Aorta (tissue), 5 donors: ENCODE results near the gene C19orf81. TPM values are rescaled to one million over a fixed set of nuclear protein-coding genes. Genes with fewer than 3 reads are reported as not detected.

Source experiments
- ATAC-seq: fragments of 200-7000 bp; cut with Tn5 transposase; one replicate; pipeline ENCODE4 v1.9.1; 2022; ENCODE audit warnings: moderate library complexity; ENCODE audit not compliant: low FRiP score
- DNase-seq, 2 donors: peaks; one replicate each; pipeline ENCODE4 v3.0.0-alpha.2; 2020
- H3K27ac ChIP-seq, 2 donors: one replicate each; pipeline ENCODE4 v1.5.1; 2013; ENCODE audit warnings: low read length in 2 of 2, mild to moderate bottlenecking in 2 of 2, moderate library complexity in 2 of 2, control low read depth in 1 of 2, inconsistent platforms in 1 of 2, low read depth in 1 of 2
- H3K27me3 ChIP-seq, 2 donors: one replicate each; pipeline ENCODE4 v1.6.1; 2013; ENCODE audit warnings: control low read depth in 1 of 2, low read length in 1 of 2, mild to moderate bottlenecking in 1 of 2, moderate library complexity in 1 of 2; ENCODE audit not compliant: insufficient read depth in 2 of 2, control insufficient read depth in 1 of 2
- H3K36me3 ChIP-seq, 2 donors: one replicate each; pipeline ENCODE4 v1.6.1; 2013; ENCODE audit warnings: control low read depth in 1 of 2, low read length in 1 of 2, mild to moderate bottlenecking in 1 of 2; ENCODE audit not compliant: insufficient read depth in 2 of 2, control insufficient read depth in 1 of 2
- H3K4me1 ChIP-seq, 2 donors: one replicate each; pipeline ENCODE4 v1.6.1; 2013; ENCODE audit warnings: low read length in 2 of 2, control low read depth in 1 of 2, mild to moderate bottlenecking in 1 of 2, moderate library complexity in 1 of 2; ENCODE audit not compliant: insufficient read depth in 2 of 2, control insufficient read depth in 1 of 2
- H3K4me3 ChIP-seq, 2 donors: one replicate each; pipeline ENCODE4 v1.5.1; 2013; ENCODE audit warnings: low read length in 2 of 2, control low read depth in 1 of 2, mild to moderate bottlenecking in 1 of 2
- H3K9me3 ChIP-seq: one replicate; pipeline ENCODE4 v1.6.1; 2013; ENCODE audit warnings: mild to moderate bottlenecking, low read length; ENCODE audit not compliant: control insufficient read depth
- WGBS, 2 donors: extraction: QIAGEN DNeasy Blood & Tissue Kit; methylation state at CpG; one replicate each; pipeline ENCODE4 v1.1.7; 2013; 5-methylcytosine and 5-hydroxymethylcytosine counted together
- intact Hi-C, 2 donors: fragments of 100-400 bp; cut with DNase I; formaldehyde crosslinking; loops; one replicate each; pipeline versions ENCODE4 v1.14.2 to v1.15.0; 2022
- polyA plus RNA-seq, 2 donors: library from polyadenylated mRNA; stranded (reverse); fragments of 200-250 nt; gene quantifications; one replicate each; pipeline ENCODE4 v1.2.3, GENCODE V29; 2013
- total RNA-seq, 2 donors: library from RNA; stranded (reverse); fragmentation: NEBNext Ultra II Directional; extraction: Animal tissue kit (Norgen Biotek cat#: 25700); gene quantifications; one replicate each; pipeline ENCODE4 v1.2.1, GENCODE V29; 2021
- donor health status: healthy with polysubstance abuse.
- donor health status: Bipolar disorder and iron deficiency.
- donor health status: DM: no; HTN: no; CAD: no.
- donor health status: DM: no; HTN: no; CAD: no.
- donor health status: DM: yes; HTN: yes; CAD: no.

Gene C19orf81
- total and polyA plus RNA-seq, 4 donors: not detected

GRCh38 chr19:50661766-50662650 lies 12.8 kb downstream of the C19orf81 start:
- H3K4me1 ChIP-seq: no peaks in the 10 kb centered on the region
- H3K27me3 ChIP-seq: no peaks in the 10 kb centered on the region
- ATAC-seq (no peak), DNase-seq (peak in 1 of 2 donors; percentile 70)
- H3K27ac ChIP-seq: no peak overlapping the region
- intact Hi-C loops: no loop called here
- no peak overlapping the region for H3K4me3 ChIP-seq
- no peaks in the 10 kb centered on the region for H3K36me3 ChIP-seq
- 64 to 69% methylated on average over 45 to 49 of the region's 49 CpGs for WGBS, 2 donors
- H3K9me3 ChIP-seq: no peaks in the 10 kb centered on the region

GRCh38 chr19:50662651-50663481 lies 13.6 kb downstream of the C19orf81 start:
- H3K4me3 ChIP-seq: no peak overlapping the region
- peak in 1 of 2 donors; percentile 1 for DNase-seq
- no peaks in the 10 kb centered on the region for H3K4me1 ChIP-seq
- no peak for ATAC-seq
- H3K36me3 ChIP-seq: no peaks in the 10 kb centered on the region
- whole genome bisulfite sequencing, 2 donors: 58 to 59% methylated on average over 16 of the region's 16 CpGs
- H3K9me3 ChIP-seq: no peaks in the 10 kb centered on the region
- H3K27me3 ChIP-seq: no peaks in the 10 kb centered on the region
- intact Hi-C loops: no loop called here
- H3K27ac ChIP-seq: no peak overlapping the region

GRCh38 chr19:50663482-50663790 lies 14.2 kb downstream of the C19orf81 start:
- intact Hi-C loops: no loop called here
- 78 to 96% methylated on average over 1 of the region's 1 CpG for WGBS, 2 donors
- Histone ChIP-seq H3K9me3 (no peaks in the 10 kb centered on the region), H3K36me3 (no peaks in the 10 kb centered on the region), H3K4me1 (no peaks in the 10 kb centered on the region), H3K27me3 (no peaks in the 10 kb centered on the region), H3K27ac (no peak overlapping the region), H3K4me3 (no peak overlapping the region)
- no peak for ATAC-seq
- no peak for DNase-seq

- Histone ChIP-seq H3K27me3 (no peaks in the 10 kb centered on the region), H3K27ac (no peak overlapping the region), H3K4me1 (no peaks in the 10 kb centered on the region), H3K36me3 (no peaks in the 10 kb centered on the region), H3K9me3 (no peaks in the 10 kb centered on the region), H3K4me3 (no peak overlapping the region)
- DNase-seq (peak in 1 of 2 donors; percentile 19), ATAC-seq (no peak)
- 81 to 84% methylated on average over 6 of the region's 6 CpGs for WGBS, 2 donors
- intact Hi-C loops: no loop called here
These were observed 15.0 kb downstream of the C19orf81 start for GRCh38 chr19:50664204-50664603.

GRCh38 chr19:50666346-50667176 lies 17.3 kb downstream of the C19orf81 start:
- H3K27ac ChIP-seq: no peak overlapping the region
- H3K27me3 ChIP-seq: no peaks in the 10 kb centered on the region
- no peaks in the 10 kb centered on the region for H3K36me3 ChIP-seq
- H3K4me3 ChIP-seq: no peak overlapping the region
- 13 to 15% methylated on average over 41 to 47 of the region's 47 CpGs for WGBS, 2 donors
- intact Hi-C loops: no loop called here
- ATAC-seq (no peak), DNase-seq (no peak)
- H3K9me3 ChIP-seq: no peaks in the 10 kb centered on the region
- H3K4me1 ChIP-seq: no peaks in the 10 kb centered on the region

- no peak overlapping the region for H3K4me3 ChIP-seq
- intact Hi-C loops: no loop called here
- H3K27ac ChIP-seq: no peak overlapping the region
- WGBS, 2 donors: 2 to 3% methylated on average over 39 to 56 of the region's 56 CpGs
- H3K27me3 ChIP-seq: no peaks in the 10 kb centered on the region
- no peak for DNase-seq
- ATAC-seq: no peak
- H3K9me3 ChIP-seq: no peaks in the 10 kb centered on the region
- H3K36me3 ChIP-seq: no peaks in the 10 kb centered on the region
- H3K4me1 ChIP-seq: no peaks in the 10 kb centered on the region
These were observed 18.0 kb downstream of the C19orf81 start for GRCh38 chr19:50667177-50667758.

GRCh38 chr19:50667759-50668231 lies 18.6 kb downstream of the C19orf81 start:
- no peaks in the 10 kb centered on the region for H3K4me1 ChIP-seq
- no peak for DNase-seq
- no peak for ATAC-seq
- no peak overlapping the region for H3K27ac ChIP-seq
- 2 to 3% methylated on average over 37 to 58 of the region's 58 CpGs for WGBS, 2 donors
- H3K27me3 ChIP-seq: no peaks in the 10 kb centered on the region
- H3K36me3 ChIP-seq: no peaks in the 10 kb centered on the region
- no peak overlapping the region for H3K4me3 ChIP-seq
- H3K9me3 ChIP-seq: no peaks in the 10 kb centered on the region
- intact Hi-C loops: no loop called here

GRCh38 chr19:50668416-50668815 lies 19.2 kb downstream of the C19orf81 start:
- Histone ChIP-seq H3K27me3 (no peaks in the 10 kb centered on the region), H3K27ac (no peak overlapping the region), H3K4me3 (no peak overlapping the region), H3K9me3 (no peaks in the 10 kb centered on the region), H3K4me1 (no peaks in the 10 kb centered on the region), H3K36me3 (no peaks in the 10 kb centered on the region)
- 2 to 4% methylated on average over 29 to 49 of the region's 49 CpGs for WGBS, 2 donors
- intact Hi-C loops: no loop called here
- no peak for ATAC-seq
- no peak for DNase-seq
